ENCODE results near the gene PI16. TPM values are rescaled to one million over a fixed set of nuclear protein-coding genes. Genes with fewer than 3 reads are reported as not detected.

PI16 gene
- total and polyA plus RNA-seq, 8 donors = 0.15 to 2.5 (median 0.70) TPM

DNA sequence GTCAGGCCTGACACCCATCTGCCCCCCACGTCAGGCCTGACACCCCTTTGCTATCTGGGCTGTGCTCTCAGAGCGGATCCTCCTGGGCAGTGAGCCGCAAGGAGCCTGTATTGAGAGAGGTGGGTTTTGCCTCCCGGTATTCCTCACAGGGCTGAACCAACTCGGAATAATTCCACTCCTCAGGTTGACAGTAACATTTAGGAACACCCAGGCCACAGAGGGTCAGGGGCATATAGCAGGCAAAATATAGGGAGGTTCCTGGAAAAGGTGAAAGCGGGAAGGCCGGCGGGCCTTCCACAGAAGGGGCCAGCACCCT is 44.1 kb downstream of the PI16 start:
- Histone ChIP-seq H3K36me3 (no peaks in the 10 kb centered on the region), H3K27ac (peak overlapping the region in 1 of 2 donors; percentile 59), H3K4me3 (no peak overlapping the region), H3K27me3 (no peaks in the 10 kb centered on the region), H3K4me1 (no peaks in the 10 kb centered on the region), H3K9me3 (no peaks in the 10 kb centered on the region)
- no peak for DNase-seq
- ATAC-seq = no peak
- intact Hi-C loops (cut with DNase I) = no loop called here
- TF ChIP-seq, protein P1, sequence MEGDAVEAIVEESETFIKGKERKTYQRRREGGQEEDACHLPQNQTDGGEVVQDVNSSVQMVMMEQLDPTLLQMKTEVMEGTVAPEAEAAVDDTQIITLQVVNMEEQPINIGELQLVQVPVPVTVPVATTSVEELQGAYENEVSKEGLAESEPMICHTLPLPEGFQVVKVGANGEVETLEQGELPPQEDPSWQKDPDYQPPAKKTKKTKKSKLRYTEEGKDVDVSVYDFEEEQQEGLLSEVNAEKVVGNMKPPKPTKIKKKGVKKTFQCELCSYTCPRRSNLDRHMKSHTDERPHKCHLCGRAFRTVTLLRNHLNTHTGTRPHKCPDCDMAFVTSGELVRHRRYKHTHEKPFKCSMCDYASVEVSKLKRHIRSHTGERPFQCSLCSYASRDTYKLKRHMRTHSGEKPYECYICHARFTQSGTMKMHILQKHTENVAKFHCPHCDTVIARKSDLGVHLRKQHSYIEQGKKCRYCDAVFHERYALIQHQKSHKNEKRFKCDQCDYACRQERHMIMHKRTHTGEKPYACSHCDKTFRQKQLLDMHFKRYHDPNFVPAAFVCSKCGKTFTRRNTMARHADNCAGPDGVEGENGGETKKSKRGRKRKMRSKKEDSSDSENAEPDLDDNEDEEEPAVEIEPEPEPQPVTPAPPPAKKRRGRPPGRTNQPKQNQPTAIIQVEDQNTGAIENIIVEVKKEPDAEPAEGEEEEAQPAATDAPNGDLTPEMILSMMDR (IDR thresholded peaks at IDR 0.05) = no peak

DNA sequence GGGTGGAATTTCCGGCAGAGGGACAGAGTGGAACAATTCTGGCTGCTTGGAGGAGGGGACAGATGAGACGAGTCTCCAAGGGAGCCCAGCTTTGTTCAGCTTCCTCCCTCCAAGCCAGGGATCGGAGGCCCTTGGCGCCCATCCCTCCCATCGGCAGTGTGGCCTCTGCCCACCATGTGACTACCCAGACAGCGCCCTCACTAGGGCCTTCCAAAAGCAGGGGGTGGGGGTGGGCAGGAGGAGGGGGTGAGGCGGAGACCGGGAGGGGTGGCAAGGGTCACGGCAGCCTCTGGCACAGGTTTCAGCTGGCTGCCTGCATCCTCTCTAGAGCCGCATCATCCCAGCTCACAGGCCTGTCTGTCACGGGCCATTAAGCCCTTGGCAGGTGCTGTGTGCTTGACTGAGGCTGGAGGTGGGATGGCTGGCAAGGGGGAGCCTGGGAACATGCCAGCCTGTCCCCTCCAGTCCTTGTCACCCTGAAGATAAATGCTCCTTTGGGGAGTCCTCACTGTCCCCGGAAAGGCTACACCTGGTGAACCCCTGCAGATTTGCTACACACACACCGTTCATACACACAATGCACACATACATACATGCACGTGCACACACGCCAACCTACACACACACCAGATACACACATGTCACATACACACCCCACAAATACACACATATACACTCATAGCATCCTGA is 44.7 kb downstream of the PI16 start:
- H3K4me1 ChIP-seq = no peaks in the 10 kb centered on the region
- H3K36me3 ChIP-seq = no peaks in the 10 kb centered on the region
- no peak overlapping the region for H3K4me3 ChIP-seq
- TF ChIP-seq, protein P1 (IDR thresholded peaks at IDR 0.05) = no peak
- intact Hi-C loops (cut with DNase I) = no loop called here
- ATAC-seq (no peak), DNase-seq (peak in 1 of 4 donors; percentile 43)
- no peaks in the 10 kb centered on the region for H3K9me3 ChIP-seq
- H3K27ac ChIP-seq = no peak overlapping the region
- H3K27me3 ChIP-seq = no peaks in the 10 kb centered on the region

DNA sequence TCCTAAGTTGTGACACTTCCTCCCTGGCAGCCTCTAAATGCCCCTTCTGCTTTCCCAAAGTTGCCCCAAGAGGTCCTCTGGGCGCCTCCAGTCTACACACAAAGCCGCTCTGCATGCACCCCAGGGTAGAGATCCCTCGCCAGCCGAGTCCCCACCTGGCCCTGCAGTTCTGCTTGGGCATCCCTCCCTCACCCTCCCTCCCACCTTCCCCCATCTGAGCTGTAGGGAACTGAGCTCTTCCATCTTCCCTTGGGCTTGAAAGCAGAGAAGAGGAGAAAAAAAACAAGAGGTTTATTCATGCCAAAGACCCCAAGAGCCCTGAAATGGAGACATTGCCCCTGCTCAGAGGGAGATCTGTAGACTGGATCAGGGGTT is 45.2 kb downstream of the PI16 start:
- no peak for DNase-seq
- Histone ChIP-seq H3K9me3 (no peaks in the 10 kb centered on the region), H3K27ac (no peak overlapping the region), H3K36me3 (no peaks in the 10 kb centered on the region), H3K27me3 (no peaks in the 10 kb centered on the region), H3K4me3 (no peak overlapping the region), H3K4me1 (no peaks in the 10 kb centered on the region)
- intact Hi-C loops (cut with DNase I) = no loop called here
- TF ChIP-seq, protein P1 (IDR thresholded peaks at IDR 0.05) = no peak
- ATAC-seq = no peak

DNA sequence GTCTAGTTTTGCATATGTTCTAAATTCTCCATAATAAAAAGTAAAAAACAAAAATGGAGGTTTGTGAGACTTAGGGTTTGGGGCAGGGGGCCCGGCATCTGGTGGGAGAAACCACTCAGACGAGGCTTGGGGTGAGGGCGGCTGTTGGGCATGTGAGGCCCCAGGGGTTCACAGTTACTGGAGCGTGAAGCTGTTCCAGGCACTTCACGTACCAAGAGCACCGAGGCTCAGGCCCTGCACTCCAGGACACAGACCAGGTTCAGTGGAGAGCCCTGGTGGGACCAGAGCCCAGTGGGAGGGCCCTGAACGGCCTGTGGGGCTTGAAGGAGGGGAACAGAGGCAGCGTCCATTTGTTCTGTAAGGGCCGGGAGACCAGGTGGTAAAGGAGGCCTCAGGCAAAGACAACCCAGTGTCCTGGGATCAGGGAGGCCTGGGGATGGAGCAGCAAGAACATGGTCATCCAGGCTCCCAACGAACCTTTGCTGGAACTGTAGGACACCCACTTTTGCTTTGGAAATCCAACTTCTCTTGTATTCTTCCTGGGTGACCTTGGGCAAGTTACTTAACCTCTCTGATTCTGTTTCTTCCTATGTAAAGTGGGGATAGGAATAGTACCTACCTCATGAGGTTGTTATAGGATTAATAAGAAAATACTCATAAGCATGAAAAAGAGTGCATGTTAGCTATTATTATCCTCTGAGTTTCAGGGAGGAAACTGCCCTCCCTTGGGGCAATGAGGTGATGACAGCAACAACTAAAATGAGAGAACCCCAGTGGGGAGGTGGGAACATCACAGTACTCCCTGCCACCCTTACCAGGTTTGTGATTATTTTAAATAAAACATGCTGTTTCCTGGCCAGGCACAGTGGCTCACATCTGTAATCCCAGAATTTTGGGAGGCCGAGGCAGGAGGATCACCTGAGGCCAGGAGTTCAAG is 49.8 kb downstream of the PI16 start:
- TF ChIP-seq, protein P1 (IDR thresholded peaks at IDR 0.05) = no peak
- intact Hi-C loops (cut with DNase I) = no loop called here
- ATAC-seq = no peak

More for the DNA sequence above, 49.8 kb downstream of the PI16 start:
- H3K9me3 ChIP-seq = no peaks in the 10 kb centered on the region
- no peak overlapping the region for H3K4me3 ChIP-seq
- H3K27me3 ChIP-seq = no peaks in the 10 kb centered on the region
- no peak overlapping the region for H3K27ac ChIP-seq
- peaks cover 0 to 5% of the 10 kb centered on the region in 2 donors for H3K4me1 ChIP-seq
- DNase-seq = no peak
- H3K36me3 ChIP-seq = no peaks in the 10 kb centered on the region

Measured in left lung (tissue), 10 donors.